Heart left ventricle (tissue), 16 donors: Measurements from ENCODE around the gene C22orf42. TPM values are rescaled to one million over a fixed set of nuclear protein-coding genes. Genes with fewer than 3 reads are reported as not detected.

ENCODE experiments used
- ATAC-seq, 4 donors: fragments of 200-7000 bp; cut with Tn5 transposase; one replicate each; pipeline ENCODE4 v1.9.1; 2020 to 2022; ENCODE audit warnings: moderate library complexity in 4 of 4, mild to moderate bottlenecking in 3 of 4, moderate number of reproducible peaks in 1 of 4
- DNase-seq, 5 donors: peaks; one replicate each; pipeline ENCODE4 v3.0.0-alpha.2; 2020
- H3K27ac ChIP-seq, 12 donors: fragments of 200-600 bp; sonication (generic) in 4 of 12; one replicate each; pipeline versions ENCODE4 v1.5.0 to v1.8.0; 2016 to 2022; ENCODE audit warnings: mild to moderate bottlenecking in 2 of 12
- H3K27me3 ChIP-seq, 9 donors: fragments of 200-600 bp; sonication (generic) in 2 of 9; one replicate each; pipeline versions ENCODE4 v1.5.1 to v1.8.0; 2016 to 2022; ENCODE audit warnings: mild to moderate bottlenecking in 3 of 9
- H3K36me3 ChIP-seq, 9 donors: fragments of 200-600 bp; sonication (generic) in 2 of 9; one replicate each; pipeline versions ENCODE4 v1.5.0 to v1.8.0; 2018 to 2022; ENCODE audit warnings: mild to moderate bottlenecking in 2 of 9
- H3K4me1 ChIP-seq, 12 donors: fragments of 200-600 bp; sonication (generic) in 4 of 12; one replicate each; pipeline versions ENCODE4 v1.5.0 to v1.8.0; 2016 to 2022; ENCODE audit warnings: mild to moderate bottlenecking in 3 of 12
- H3K4me3 ChIP-seq, 12 donors: fragments of 200-600 bp; sonication (generic) in 4 of 12; one replicate each; pipeline versions ENCODE4 v1.5.0 to v1.8.0; 2017 to 2022; ENCODE audit warnings: mild to moderate bottlenecking in 9 of 12, moderate library complexity in 4 of 12
- H3K9me3 ChIP-seq, 12 donors: fragments of 200-600 bp; sonication (generic) in 4 of 12; one replicate each; pipeline versions ENCODE4 v1.5.0 to v1.8.0; 2016 to 2022; ENCODE audit warnings: mild to moderate bottlenecking in 1 of 12
- POLR2A ChIP-seq, 2 donors: fragments of 450-650 bp; IDR thresholded peaks; one replicate each; pipeline ENCODE4 v1.6.1; 2017; ENCODE audit warnings: antibody characterized with exemption in 2 of 2, mild to moderate bottlenecking in 2 of 2, moderate library complexity in 2 of 2
- WGBS, 4 donors: extraction: QIAGEN DNeasy Blood & Tissue Kit in 2 of 4; methylation state at CpG; one replicate each; pipeline versions ENCODE4 v1.1.5 to v1.1.7; 2013 to 2018; 5-methylcytosine and 5-hydroxymethylcytosine counted together
- intact Hi-C, 10 donors: fragments of 100-400 bp; cut with DNase I; formaldehyde crosslinking; loops; one replicate each; pipeline versions ENCODE4 v1.11.1 to v1.14.2; 2022
- polyA plus RNA-seq, 2 donors: library from polyadenylated mRNA; stranded (reverse); fragments of 200-250 nt; gene quantifications; one replicate each; pipeline ENCODE4 v1.2.3, GENCODE V29; 2013
- total RNA-seq, 9 donors: library from RNA; depleted of rRNA in 2 of 9; stranded (reverse); fragments of >200 nt in 2 of 9; fragmentation: NEBNext Ultra II Directional in 3 of 9; extraction: Animal tissue kit (Norgen Biotek cat#: 25700) in 3 of 9; gene quantifications; one replicate each; pipeline versions ENCODE4 v1.1.0 to v1.2.4, GENCODE V29; 2016 to 2023
- TF ChIP-seq, protein P1 (sequence below), 12 donors: fragments of 200-600 bp; sonication (generic) in 4 of 12; IDR thresholded peaks; one replicate each; pipeline versions ENCODE4 v1.5.0 to v1.8.0; 2018 to 2022; ENCODE audit warnings: antibody characterized with exemption in 12 of 12, mild to moderate bottlenecking in 5 of 12
- donor health status: ischemic (EF 13 %, LVEDD 7.1; RV severe dilation, severe dysfunction).
- donor health status: healthy with polysubstance abuse.
- donor health status: DM: no; HTN: yes; CAD: no.
- donor health status: DM: no; HTN: no; CAD: no.
- donor health status: ischemic (EF 25% LVEDD 6.9; RV normal size, moderate dysfunction).
- donor health status: ischemic (EF 25% LVEDD 5.7; RV mildly dilated, moderate dysfunction).
- donor health status: healthy.
- donor health status: DM: yes; HTN: yes; CAD: no.
- donor health status: ischemic (EF 35%, LVEDD 5.7; RV mildly dilated, moderate dysfunction).
- donor health status: nonischemic (EF 11% LVEDD 7.7; RV severe dilation, severe dysfunction).
- donor health status: DM: yes; HTN: yes; CAD: no.
- donor health status: PGD.
- donor health status: ischemic (EF 29% LVEDD 5.4; RV normal size, mild dysfunction).
- donor health status: nonischemic (EF 23%, LVEDD 6.1; RV moderate dilation, normal function).

Gene C22orf42
- total and polyA plus RNA-seq, 11 donors, result not detected

DNA sequence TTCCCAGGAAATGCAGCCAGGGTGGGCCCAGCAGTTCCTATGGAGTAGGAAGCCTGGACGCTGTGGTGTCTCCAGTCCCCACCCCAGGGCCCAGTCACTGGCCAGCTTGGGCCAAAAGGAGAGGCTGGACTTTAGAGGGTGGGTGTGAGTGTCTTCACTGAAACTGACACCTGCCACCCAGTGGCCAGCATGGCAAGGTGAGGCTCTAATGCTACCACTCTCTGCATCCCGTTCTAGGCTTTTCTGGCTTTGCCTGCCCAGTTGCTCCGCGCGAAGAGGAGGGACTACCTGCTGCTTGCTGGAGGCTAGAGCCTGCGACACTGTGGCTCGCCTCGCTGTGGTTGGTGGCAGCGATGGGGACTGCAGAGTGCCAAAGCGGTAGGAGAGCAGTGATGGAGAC lies 35.4 kb downstream of the C22orf42 start:
- Histone ChIP-seq H3K36me3 (no peaks in the 10 kb centered on the region), H3K4me3 (no peak overlapping the region), H3K9me3 (no peaks in the 10 kb centered on the region), H3K27me3 (no peaks in the 10 kb centered on the region), H3K4me1 (peaks cover 0 to 3% (median 0%) of the 10 kb centered on the region in 12 donors), H3K27ac (no peak overlapping the region)
- ATAC-seq, result no peak
- DNase-seq, result no peak
- intact Hi-C loops, result no loop called here
- TF ChIP-seq POLR2A (IDR thresholded peaks at IDR 0.05), result no peak
- TF ChIP-seq, protein P1, sequence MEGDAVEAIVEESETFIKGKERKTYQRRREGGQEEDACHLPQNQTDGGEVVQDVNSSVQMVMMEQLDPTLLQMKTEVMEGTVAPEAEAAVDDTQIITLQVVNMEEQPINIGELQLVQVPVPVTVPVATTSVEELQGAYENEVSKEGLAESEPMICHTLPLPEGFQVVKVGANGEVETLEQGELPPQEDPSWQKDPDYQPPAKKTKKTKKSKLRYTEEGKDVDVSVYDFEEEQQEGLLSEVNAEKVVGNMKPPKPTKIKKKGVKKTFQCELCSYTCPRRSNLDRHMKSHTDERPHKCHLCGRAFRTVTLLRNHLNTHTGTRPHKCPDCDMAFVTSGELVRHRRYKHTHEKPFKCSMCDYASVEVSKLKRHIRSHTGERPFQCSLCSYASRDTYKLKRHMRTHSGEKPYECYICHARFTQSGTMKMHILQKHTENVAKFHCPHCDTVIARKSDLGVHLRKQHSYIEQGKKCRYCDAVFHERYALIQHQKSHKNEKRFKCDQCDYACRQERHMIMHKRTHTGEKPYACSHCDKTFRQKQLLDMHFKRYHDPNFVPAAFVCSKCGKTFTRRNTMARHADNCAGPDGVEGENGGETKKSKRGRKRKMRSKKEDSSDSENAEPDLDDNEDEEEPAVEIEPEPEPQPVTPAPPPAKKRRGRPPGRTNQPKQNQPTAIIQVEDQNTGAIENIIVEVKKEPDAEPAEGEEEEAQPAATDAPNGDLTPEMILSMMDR (IDR thresholded peaks at IDR 0.05), result no peak
- WGBS, 4 donors, result 74 to 77% (median 76%) methylated on average over 9 to 10 of the region's 10 CpGs

DNA sequence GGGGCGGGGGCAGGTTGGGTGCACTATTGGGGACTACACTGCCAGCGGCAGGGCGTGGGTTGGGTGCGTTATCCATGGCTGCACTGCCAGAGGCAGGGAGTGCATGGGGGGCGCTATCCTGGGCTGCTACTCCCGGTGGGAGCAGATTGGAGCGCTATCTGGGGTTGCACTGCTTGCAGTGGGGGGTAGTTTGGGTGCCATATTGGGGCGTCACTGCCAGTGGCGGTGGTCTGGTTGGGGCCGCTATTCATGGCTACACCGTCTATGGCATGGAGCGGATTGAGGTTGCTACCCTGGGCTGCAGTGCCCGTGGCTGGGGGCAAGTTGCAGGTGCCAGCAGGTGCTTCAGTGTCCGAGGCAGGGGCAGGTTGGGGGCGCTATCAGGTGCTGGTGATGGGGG lies 36.2 kb downstream of the C22orf42 start:
- intact Hi-C loops, result no loop called here
- no peaks in the 10 kb centered on the region for H3K9me3 ChIP-seq
- 93 to 96% (median 93%) methylated on average over 12 to 15 of the region's 15 CpGs for WGBS, 4 donors

DNA sequence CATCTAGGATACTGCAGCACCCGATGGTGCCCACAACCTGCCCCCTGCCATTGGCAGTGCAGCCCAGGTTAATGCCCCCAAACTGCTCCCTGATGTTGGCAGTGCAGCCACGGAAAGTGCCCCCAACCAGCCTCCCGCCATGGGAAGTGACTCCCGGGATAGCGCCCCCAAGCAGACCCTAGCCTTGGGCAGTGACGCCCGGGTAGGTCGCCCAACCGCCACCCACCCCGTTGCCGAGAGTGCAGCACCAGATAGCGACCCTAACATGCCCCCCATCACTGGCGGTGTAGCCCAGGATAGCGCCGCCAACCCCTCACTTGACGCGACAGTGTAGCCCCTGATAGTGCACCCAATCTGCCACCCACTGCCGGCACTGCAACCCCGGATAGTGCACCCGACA lies 38.5 kb downstream of the C22orf42 start:
- no peaks in the 10 kb centered on the region for H3K36me3 ChIP-seq
- TF ChIP-seq, protein P1 (IDR thresholded peaks at IDR 0.05), result no peak
- TF ChIP-seq POLR2A (IDR thresholded peaks at IDR 0.05), result no peak
- no peak overlapping the region for H3K27ac ChIP-seq
- H3K4me1 ChIP-seq, result peaks cover 0 to 3% (median 0%) of the 10 kb centered on the region in 12 donors
- DNase-seq (no peak), ATAC-seq (no peak)
- H3K4me3 ChIP-seq, result no peak overlapping the region
- no peaks in the 10 kb centered on the region for H3K27me3 ChIP-seq
- WGBS, 4 donors, result 94 to 97% (median 95%) methylated on average over 16 to 20 of the region's 20 CpGs
- no peaks in the 10 kb centered on the region for H3K9me3 ChIP-seq
- intact Hi-C loops, result no loop called here

More for the DNA sequence above, 36.2 kb downstream of the C22orf42 start:
- Histone ChIP-seq H3K27ac (no peak overlapping the region), H3K36me3 (no peaks in the 10 kb centered on the region), H3K27me3 (no peaks in the 10 kb centered on the region), H3K4me1 (peaks cover 0 to 3% (median 0%) of the 10 kb centered on the region in 12 donors), H3K4me3 (no peak overlapping the region)
- no peak for ATAC-seq
- TF ChIP-seq POLR2A (IDR thresholded peaks at IDR 0.05), result no peak
- TF ChIP-seq, protein P1 (IDR thresholded peaks at IDR 0.05), result no peak
- DNase-seq, result no peak

DNA sequence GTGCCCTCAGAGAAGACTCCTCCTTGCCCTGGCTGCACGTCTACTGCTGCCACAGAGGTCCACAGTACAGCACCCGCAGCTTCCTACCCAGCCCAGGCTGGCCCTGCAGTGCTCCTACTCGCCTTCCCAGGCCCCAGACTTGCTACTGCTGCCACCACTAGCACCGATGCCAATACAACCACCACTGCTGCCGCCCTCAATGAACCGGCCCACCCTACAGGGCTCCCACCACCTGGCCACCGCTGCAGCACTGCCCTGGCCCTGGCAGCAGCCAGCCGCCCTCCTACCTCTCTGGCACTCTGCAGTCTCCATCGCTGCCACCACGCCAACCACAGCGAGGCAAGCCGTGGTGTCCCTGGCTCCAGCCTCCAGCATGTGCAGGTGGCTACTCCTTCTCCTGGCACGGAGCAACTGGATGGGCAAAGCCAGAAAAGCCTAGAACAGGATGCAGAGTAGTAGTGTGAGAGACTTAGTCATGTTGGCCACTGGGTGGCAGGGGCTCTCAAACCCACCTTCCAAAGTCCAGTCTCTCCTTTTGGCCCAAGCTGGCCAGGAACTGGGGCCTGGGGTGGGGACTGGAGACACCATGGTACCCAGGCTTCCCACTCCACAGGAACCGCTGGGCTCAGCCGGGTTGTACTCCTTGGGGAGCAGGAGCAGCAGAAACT lies 39.4 kb downstream of the C22orf42 start:
- intact Hi-C loops, result no loop called here
- DNase-seq, result no peak
- 77 to 85% (median 80%) methylated on average over 11 to 15 of the region's 15 CpGs for WGBS, 4 donors
- no peak overlapping the region for H3K27ac ChIP-seq
- H3K36me3 ChIP-seq, result peaks cover 0 to 4% (median 0%) of the 10 kb centered on the region in 9 donors
- peaks cover 0 to 3% (median 0%) of the 10 kb centered on the region in 12 donors for H3K4me1 ChIP-seq
- peak; percentile 18 to 39 (median 32) for ATAC-seq
- no peak overlapping the region for H3K4me3 ChIP-seq
- H3K9me3 ChIP-seq, result no peaks in the 10 kb centered on the region
- TF ChIP-seq POLR2A (IDR thresholded peaks at IDR 0.05), result no peak
- TF ChIP-seq, protein P1 (IDR thresholded peaks at IDR 0.05), result no peak
- H3K27me3 ChIP-seq, result no peaks in the 10 kb centered on the region
